RWPE1 (cell line): ENCODE data around the gene LGALS3.
A peak's percentile ranks its signal among the peaks of the same experiment; 100 is the strongest.

ENCODE experiments used
- CTCF ChIA-PET: fragments of 350-600 bp; sonication (Branson Sonifier 250); formaldehyde crosslinking; extraction: SDS; loops from one replicate; lab custom pipeline; 2021; lab: Yijun Ruan, JAX
- POLR2A ChIA-PET: fragments of 400-600 bp; formaldehyde crosslinking; extraction: SDS; loops from one replicate; lab custom pipeline; 2020; ENCODE audit warnings: antibody characterized with exemption; ENCODE audit not compliant: low non-redundant PET; lab: Yijun Ruan, JAX
- DNase-seq: peaks from one replicate; pipeline ENCODE4 v3.0.0; 2012; ENCODE audit warnings: low spot score
- H3K27ac ChIP-seq: fragments of 450-650 bp; 2 replicates; pipeline ENCODE4 v1.5.1; 2017
- TF ChIP-seq, protein P1 (sequence below): fragments of 450-650 bp; conservative IDR thresholded peaks from 2 replicates; pipeline ENCODE4 v1.5.1; 2017; ENCODE audit warnings: low read depth, mild to moderate bottlenecking

Gene LGALS3

DNA sequence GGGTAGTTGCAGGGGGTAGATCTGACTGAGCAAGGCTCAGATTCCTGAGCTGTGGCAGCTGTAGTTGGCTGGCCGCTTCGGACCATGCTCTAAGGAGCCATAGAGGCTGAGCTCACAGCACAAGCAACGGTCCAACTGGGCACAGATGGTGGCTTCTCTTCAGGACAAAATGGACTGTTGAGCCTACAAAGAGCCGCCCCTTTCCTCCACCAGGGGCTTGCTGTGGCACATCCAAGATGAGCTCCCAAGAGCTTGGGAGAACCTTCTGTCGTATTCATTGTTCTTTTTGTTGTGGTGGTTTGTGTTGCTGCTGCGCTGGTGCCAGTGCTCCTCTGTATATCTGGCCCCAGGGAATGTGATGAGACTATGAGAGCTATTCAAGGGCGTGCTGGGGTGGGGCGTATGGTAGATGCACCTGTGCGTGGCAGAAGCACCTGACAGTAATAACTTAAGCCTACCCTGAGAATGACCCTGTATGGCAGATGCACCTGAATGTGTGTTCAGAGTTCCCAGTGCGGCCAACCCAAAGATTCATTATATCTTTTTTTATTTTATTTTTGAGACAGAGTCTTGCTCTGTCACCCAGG lies 17.8 kb upstream of the LGALS3 start:
- CTCF ChIA-PET = interaction anchor here (1.1 kb wide), 1 partner anchor 21 kb away, joined by 4 read pairs; no protein-coding TSS in a partner anchor
- POLR2A ChIA-PET = interaction anchor here (0.6 kb wide), 1 partner anchor 13 kb away, joined by 3 read pairs; no protein-coding TSS in a partner anchor
- TF ChIP-seq, protein P1, sequence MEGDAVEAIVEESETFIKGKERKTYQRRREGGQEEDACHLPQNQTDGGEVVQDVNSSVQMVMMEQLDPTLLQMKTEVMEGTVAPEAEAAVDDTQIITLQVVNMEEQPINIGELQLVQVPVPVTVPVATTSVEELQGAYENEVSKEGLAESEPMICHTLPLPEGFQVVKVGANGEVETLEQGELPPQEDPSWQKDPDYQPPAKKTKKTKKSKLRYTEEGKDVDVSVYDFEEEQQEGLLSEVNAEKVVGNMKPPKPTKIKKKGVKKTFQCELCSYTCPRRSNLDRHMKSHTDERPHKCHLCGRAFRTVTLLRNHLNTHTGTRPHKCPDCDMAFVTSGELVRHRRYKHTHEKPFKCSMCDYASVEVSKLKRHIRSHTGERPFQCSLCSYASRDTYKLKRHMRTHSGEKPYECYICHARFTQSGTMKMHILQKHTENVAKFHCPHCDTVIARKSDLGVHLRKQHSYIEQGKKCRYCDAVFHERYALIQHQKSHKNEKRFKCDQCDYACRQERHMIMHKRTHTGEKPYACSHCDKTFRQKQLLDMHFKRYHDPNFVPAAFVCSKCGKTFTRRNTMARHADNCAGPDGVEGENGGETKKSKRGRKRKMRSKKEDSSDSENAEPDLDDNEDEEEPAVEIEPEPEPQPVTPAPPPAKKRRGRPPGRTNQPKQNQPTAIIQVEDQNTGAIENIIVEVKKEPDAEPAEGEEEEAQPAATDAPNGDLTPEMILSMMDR = no peak
- DNase-seq = no peak
- H3K27ac ChIP-seq = no peak overlapping the region

DNA sequence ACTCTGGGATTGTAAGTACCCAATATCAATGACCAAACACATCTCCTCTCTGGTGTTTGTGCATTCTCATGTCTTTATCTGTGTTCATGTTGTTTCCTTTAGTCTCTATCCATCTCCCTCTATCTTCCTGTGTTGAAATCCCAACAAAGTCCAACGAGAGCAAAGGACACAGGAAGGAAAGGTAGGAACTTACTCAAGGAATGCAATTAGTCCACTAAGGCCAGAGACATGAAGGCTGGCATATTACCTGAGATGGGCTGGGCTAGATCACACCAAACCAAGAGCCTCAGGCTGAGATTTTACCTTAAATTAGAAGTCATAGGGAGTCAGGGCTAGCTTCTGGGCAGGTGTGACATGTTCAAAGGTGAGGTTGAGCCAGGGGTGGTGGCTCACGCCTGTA lies 14.3 kb upstream of the LGALS3 start:
- TF ChIP-seq, protein P1 = no peak
- DNase-seq = no peak
- CTCF ChIA-PET = no interaction called here
- H3K27ac ChIP-seq = no peak overlapping the region
- POLR2A ChIA-PET = no interaction called here

DNA sequence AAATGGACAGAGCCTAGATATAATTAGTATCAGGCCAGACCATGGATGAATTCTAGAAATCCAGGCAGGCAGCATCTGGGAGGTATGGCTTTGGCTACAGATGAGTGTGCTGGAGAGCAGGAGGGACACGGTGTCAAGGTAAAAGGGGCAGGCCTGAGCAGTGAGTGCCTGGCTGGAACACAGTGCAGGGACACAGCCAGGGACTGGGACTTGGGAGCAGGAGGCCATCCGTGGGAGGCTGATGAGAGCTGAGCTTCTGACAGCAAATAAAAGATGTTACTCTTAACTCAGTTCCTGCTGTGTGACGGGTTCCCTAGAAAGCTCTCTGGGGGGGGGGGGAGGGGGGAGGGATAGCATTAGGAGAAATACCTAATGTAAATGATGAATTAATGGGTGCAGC lies 13.6 kb upstream of the LGALS3 start:
- POLR2A ChIA-PET = no interaction called here
- TF ChIP-seq, protein P1 = no peak
- CTCF ChIA-PET = no interaction called here
- DNase-seq = no peak
- H3K27ac ChIP-seq = no peak overlapping the region

DNA sequence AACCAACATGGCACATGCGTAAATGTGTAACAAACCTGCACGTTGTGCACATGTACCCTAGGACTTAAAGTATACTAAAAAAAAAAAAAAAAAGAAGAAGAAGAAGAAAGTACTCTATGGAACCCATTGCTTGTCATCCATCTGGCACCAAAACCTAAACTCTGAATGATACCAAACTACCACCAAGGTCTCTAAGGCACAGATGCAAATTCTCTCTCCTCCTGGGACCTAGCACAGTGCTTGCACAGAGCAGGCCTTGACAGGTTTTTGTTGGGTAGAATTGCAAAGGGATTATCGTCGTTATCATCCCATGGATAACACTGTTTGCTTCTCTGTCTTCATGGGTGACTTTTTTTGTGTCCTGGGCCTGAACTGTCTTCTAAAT lies 13.2 kb upstream of the LGALS3 start:
- CTCF ChIA-PET = no interaction called here
- TF ChIP-seq, protein P1 = no peak
- no peak for DNase-seq
- POLR2A ChIA-PET = no interaction called here
- H3K27ac ChIP-seq = no peak overlapping the region

DNA sequence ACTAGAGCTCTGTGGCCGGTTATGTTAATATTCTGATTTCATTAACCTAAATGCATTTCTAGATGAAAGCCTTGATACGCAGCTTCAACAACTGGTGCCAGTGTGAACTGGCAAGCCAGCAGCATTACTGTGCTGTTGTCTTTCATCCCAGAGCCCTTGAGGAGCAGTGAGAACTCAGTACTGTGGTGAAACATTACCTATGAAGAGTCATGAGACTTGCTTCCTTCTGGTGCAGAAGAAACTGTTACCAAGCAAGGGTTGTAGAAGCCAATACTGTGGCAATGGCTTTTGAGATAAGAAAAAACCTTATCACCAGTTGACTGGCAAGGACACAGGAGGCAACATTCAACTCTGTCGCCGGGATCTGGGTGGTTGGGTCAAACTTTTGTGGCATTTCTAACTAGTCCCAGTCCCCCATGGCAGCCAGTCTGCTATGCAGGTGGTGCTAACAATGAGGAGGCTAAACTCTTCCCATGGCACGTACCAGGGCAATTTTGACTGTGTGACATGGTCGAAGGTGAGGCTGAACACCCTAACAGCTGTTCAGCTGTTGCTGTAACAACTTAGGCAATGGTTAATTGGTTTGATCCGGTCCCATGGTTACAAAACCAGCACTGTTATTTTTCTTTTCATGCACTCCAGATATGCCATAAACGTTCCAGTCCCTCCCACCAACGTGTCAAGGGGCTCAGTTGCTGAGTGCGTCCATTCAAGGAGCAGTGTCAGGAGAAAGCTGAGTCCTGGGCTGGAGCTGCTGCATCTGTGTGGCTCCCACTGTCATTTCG lies 12.6 kb upstream of the LGALS3 start:
- ChIA-PET CTCF (no interaction called here), POLR2A (no interaction called here)
- TF ChIP-seq, protein P1 = no peak
- DNase-seq = no peak
- peak overlapping the region; percentile 73; the same call in 1 of the 2 replicates for H3K27ac ChIP-seq

DNA sequence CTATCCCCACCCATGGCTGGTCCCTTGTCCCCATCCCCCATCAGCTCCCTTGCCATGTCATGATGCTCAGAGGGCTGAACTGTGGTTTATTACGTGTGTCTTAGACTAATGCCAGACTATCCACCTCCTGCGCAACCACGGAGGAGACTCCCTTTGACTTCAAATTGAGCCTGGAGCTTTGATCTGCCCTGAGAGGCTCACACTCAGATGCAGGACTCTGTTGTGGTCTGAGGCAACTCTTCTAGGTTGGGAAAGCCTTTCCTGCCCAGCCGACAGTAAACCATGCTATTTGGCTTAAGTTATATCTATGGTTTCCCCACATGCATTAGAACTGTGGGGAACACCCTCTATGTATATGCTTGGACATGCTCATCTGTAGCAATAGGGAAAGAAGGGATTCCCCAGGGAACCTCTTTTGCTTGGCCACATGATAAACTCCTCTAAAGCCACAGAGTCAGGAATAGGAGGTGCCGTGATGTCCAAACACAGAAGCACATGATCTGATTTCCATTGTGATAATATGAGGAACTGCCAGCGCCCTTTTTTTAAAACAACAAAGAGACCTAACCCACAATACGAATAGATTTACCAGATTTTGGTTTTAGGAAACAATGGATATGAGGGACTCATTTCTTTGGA lies 11.1 kb upstream of the LGALS3 start:
- peak overlapping the region; percentile 73 for H3K27ac ChIP-seq
- TF ChIP-seq, protein P1 = no peak
- ChIA-PET CTCF (interaction anchor here (1.1 to 1.2 kb wide), 2 partner anchors 28 to 30 kb away, joined by 3 to 5 read pairs; no protein-coding TSS in a partner anchor), POLR2A (interaction anchor here (1.1 kb wide), 1 partner anchor 14 kb away, joined by 3 read pairs; no protein-coding TSS in a partner anchor)
- no peak for DNase-seq
